ENCODE measurements around the gene RASGRP2.

Gene RASGRP2
- total RNA-seq, result 0.67 to 18.0 (median 1.4) reads per million in 17 experiments

- DNase-seq, result peak; percentile 64 to 85 (median 76)
These were observed at the start of gene RASGRP2 for GRCh38 chr11:64743591-64744543. RASGRP2 (minus strand) TSS chr11:64744142; CDS start chr11:64742866, 1,276 bp downstream.

GRCh38 chr11:64792482-64792881 is 48.5 kb upstream of the RASGRP2 start:
- DNase-seq, result no peak

GRCh38 chr11:64791781-64792291 is 47.9 kb upstream of the RASGRP2 start:
- no peak for DNase-seq

- no peak for DNase-seq
These were observed 46.5 kb upstream of the RASGRP2 start for GRCh38 chr11:64790205-64791095.

- no peak for DNase-seq
These were observed 45.6 kb upstream of the RASGRP2 start for GRCh38 chr11:64789331-64790204.

GRCh38 chr11:64788321-64789215 is 44.6 kb upstream of the RASGRP2 start:
- DNase-seq, result no peak

GRCh38 chr11:64787526-64788320 is 43.8 kb upstream of the RASGRP2 start:
- peak; percentile 63 to 82 (median 71) for DNase-seq

- DNase-seq, result no peak
These were observed 42.4 kb upstream of the RASGRP2 start for GRCh38 chr11:64786308-64786707.

- no peak for DNase-seq
These were observed 41.1 kb upstream of the RASGRP2 start for GRCh38 chr11:64784813-64785581.

GRCh38 chr11:64778473-64779298 is 34.7 kb upstream of the RASGRP2 start, which contains the start of gene SF1:
SF1 (minus strand) TSS chr11:64778542; CDS start chr11:64778392, 150 bp downstream.
- peak; percentile 99 to 100 (median 100) for DNase-seq

GRCh38 chr11:64778223-64778472 is 34.2 kb upstream of the RASGRP2 start:
- no peak for DNase-seq

GRCh38 chr11:64777449-64778222 is 33.7 kb upstream of the RASGRP2 start:
- peak; percentile 91 to 97 (median 94) for DNase-seq

GRCh38 chr11:64776875-64777274 is 32.9 kb upstream of the RASGRP2 start:
- DNase-seq, result no peak

GRCh38 chr11:64776425-64776824 is 32.5 kb upstream of the RASGRP2 start:
- DNase-seq, result no peak

GRCh38 chr11:64774144-64774543 is 30.2 kb upstream of the RASGRP2 start:
- DNase-seq, result no peak

GRCh38 chr11:64772303-64773018 is 28.5 kb upstream of the RASGRP2 start:
- DNase-seq, result peak; percentile 27 to 74 (median 58)

GRCh38 chr11:64771861-64772260 is 27.9 kb upstream of the RASGRP2 start:
- DNase-seq, result peak; percentile 39 to 57 (median 50)
